GM12892 (cell line): ENCODE measurements around the gene FAM13A.

Source experiments
- POLR2A ChIP-seq: IDR thresholded peaks from 2 replicates; pipeline ENCODE4 v1.6.1; 2011; ENCODE audit warnings: low read depth, low read length, control low read depth
- POLR2AphosphoS5 ChIP-seq: IDR thresholded peaks from 2 replicates; pipeline ENCODE4 v1.6.1; 2011; ENCODE audit warnings: low read depth, low read length, control low read depth

- no peak for TF ChIP-seq POLR2A
- TF ChIP-seq POLR2AphosphoS5: no peak
These were observed 271.0 kb downstream of the FAM13A start for GRCh38 chr4:88786011-88786410.
